HFFc6 (cell line): ENCODE results near the gene AHNAK. TPM values are rescaled to one million over a fixed set of nuclear protein-coding genes. Genes with fewer than 3 reads are reported as not detected.
A peak's percentile ranks its signal among the peaks of the same experiment; 100 is the strongest.

ENCODE experiments used
- DNase-seq: peaks from one replicate; pipeline ENCODE4 v3.0.0-alpha.2; 2018
- H3K27ac Mint-ChIP-seq: 2 replicates; pipeline ENCODE4 v1.8.0; 2020; ENCODE audit warnings: mild to moderate bottlenecking, mixed read lengths
- H3K27me3 Mint-ChIP-seq: 2 replicates; pipeline ENCODE4 v1.8.0; 2021; ENCODE audit warnings: mild to moderate bottlenecking, moderate library complexity, mixed read lengths; ENCODE audit not compliant: insufficient read depth
- H3K36me3 Mint-ChIP-seq: 2 replicates; pipeline ENCODE4 v1.8.0; 2021; ENCODE audit warnings: low read depth, mixed read lengths
- H3K4me1 Mint-ChIP-seq: 2 replicates; pipeline ENCODE4 v1.8.0; 2020; ENCODE audit warnings: low read depth, mixed read lengths
- H3K4me3 Mint-ChIP-seq: 2 replicates; pipeline ENCODE4 v1.8.0; 2020; ENCODE audit warnings: mild to moderate bottlenecking, moderate library complexity, mixed read lengths
- H3K9me3 Mint-ChIP-seq: 2 replicates; pipeline ENCODE4 v1.8.0; 2020; ENCODE audit warnings: mild to moderate bottlenecking, mixed read lengths
- CTCF ChIP-seq: fragments of 200-600 bp; sonication (generic); IDR thresholded peaks from 2 replicates; pipeline ENCODE4 v1.5.0; 2021; ENCODE audit warnings: antibody characterized with exemption, mild to moderate bottlenecking
- long read RNA-seq: library from polyadenylated mRNA; unstranded; transcript quantifications from one replicate; pipeline ENCODE4 v2.0.0, GENCODE V29; 2019
- total RNA-seq, 6 experiments: library from RNA; stranded (reverse); fragmentation: NEBNext Ultra II Directional; extraction: Animal tissue kit (Norgen Biotek cat#: 25700); gene quantifications; 2 replicates in 1 of 6; 3 replicates in 5 of 6; pipeline ENCODE4 v1.2.3, GENCODE V29; 2021

The AHNAK gene
- 100 to 1,000 TPM; 426 to 589 (median 452) TPM for total RNA-seq
- long read RNA-seq, full-length matches to known transcripts, result 115 of 147 reads
- long read RNA-seq, partial matches to known transcripts, result 2 of 147 reads
- long read RNA-seq, other reads (novel, unspliced or antisense), result 30 of 147 reads

DNA sequence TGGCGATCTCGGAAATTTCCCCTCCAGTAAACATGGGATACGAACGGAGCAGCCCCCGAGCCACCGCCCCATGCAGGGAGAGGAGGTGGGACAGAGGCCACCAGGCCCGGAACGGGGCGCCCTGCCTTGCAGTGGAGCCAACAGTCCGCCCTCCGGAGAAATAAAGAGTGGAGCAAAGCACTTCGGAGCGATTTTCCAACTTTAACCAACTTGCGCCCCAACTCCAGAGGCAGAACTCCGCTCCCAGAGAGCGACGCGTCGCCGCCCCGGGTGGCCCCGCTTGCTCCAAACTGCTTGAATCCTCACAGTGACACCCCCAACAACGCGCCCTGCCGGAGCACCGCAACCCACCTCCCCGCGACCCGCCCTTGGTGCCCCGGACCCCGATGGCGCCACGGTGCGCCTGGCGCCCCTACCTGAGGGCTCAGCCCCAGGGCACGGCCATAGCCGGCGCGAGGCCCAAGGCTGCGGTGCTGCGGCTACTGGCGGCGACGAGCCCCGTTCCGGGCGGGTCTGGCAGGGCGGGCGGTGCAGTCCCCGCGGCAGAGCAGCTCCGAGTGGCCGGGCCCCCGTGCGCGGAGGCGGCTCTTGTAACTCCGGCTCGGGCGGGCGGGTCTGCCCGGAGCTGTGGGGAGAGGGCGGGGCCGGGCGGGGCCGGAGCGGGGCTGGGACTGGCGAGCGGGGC is at the start of gene AHNAK:
AHNAK (minus strand) TSS at position 563 of the 685 bp plus-strand sequence. CDS start 10,708 bp downstream, outside the sequence.
- H3K36me3 Mint-ChIP-seq, result peaks cover 33% of the 10 kb centered on the region
- H3K4me3 Mint-ChIP-seq, result peak within 1 kb of the TSS; percentile 98
- H3K27ac Mint-ChIP-seq, result peak within 1 kb of the TSS; percentile 86
- peaks cover 12% of the 10 kb centered on the region for H3K27me3 Mint-ChIP-seq
- no peaks in the 10 kb centered on the region for H3K9me3 Mint-ChIP-seq
- peaks cover 38% of the 10 kb centered on the region for H3K4me1 Mint-ChIP-seq
- no peak for TF ChIP-seq CTCF
- DNase-seq, result peak; percentile 65

- H3K4me1 Mint-ChIP-seq, result peaks cover 51% of the 10 kb centered on the region
- peaks cover 57% of the 10 kb centered on the region for H3K36me3 Mint-ChIP-seq
- no peak overlapping the region for H3K4me3 Mint-ChIP-seq
- TF ChIP-seq CTCF, result no peak
- H3K9me3 Mint-ChIP-seq, result no peaks in the 10 kb centered on the region
- H3K27me3 Mint-ChIP-seq, result peaks cover 19% of the 10 kb centered on the region
- no peak overlapping the region for H3K27ac Mint-ChIP-seq
- no peak for DNase-seq
Observed at GRCh38 chr11:62595124-62595523, 48.5 kb upstream of the AHNAK start.

GRCh38 chr11:62593434-62594044 is 46.9 kb upstream of the AHNAK start:
- H3K4me3 Mint-ChIP-seq, result peak overlapping the region; percentile 44
- peaks cover 43% of the 10 kb centered on the region for H3K4me1 Mint-ChIP-seq
- H3K9me3 Mint-ChIP-seq, result no peaks in the 10 kb centered on the region
- H3K36me3 Mint-ChIP-seq, result peaks cover 41% of the 10 kb centered on the region
- DNase-seq, result peak; percentile 59
- H3K27ac Mint-ChIP-seq, result peak overlapping the region; percentile 31; the same call in 1 of the 2 replicates
- TF ChIP-seq CTCF, result peak; percentile 76
- peaks cover 14% of the 10 kb centered on the region for H3K27me3 Mint-ChIP-seq

DNA sequence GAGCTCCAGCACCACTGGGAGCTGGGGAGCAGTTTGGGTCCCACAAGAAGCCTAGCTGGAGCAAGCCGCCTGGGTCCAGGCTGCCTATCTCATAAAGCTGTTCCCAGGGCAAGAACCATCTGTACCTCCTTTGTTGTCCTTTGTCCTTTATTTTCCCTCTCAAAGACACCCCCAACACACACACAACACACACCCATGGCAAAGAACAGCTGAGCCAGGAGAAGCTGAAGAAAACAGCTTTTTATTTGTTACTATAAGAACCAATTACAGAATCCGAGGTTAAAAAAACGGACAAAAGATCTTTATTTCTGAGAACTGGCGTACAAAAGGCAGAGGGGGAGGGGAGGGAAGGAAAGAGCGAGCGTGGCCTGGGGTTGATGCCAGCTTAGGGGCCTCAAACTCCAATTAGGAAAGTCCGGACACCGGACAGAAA is 46.4 kb upstream of the AHNAK start:
- H3K36me3 Mint-ChIP-seq, result peaks cover 37% of the 10 kb centered on the region
- 0 out of 2 replicates have a peak overlapping the region, but pooled peaks have one; percentile 18 for H3K27ac Mint-ChIP-seq

More for the DNA sequence above, 46.4 kb upstream of the AHNAK start:
- Mint-ChIP-seq H3K4me1 (peaks cover 42% of the 10 kb centered on the region), H3K9me3 (no peaks in the 10 kb centered on the region), H3K27me3 (peaks cover 13% of the 10 kb centered on the region), H3K4me3 (peak overlapping the region; percentile 98; the same call in 1 of the 2 replicates)
- DNase-seq, result no peak
- no peak for TF ChIP-seq CTCF
